Heart left ventricle (tissue), 13 donors: Measurements from ENCODE around the gene TRAF7.
"Not testable (repeated sequence)": the region's sequence is repeated elsewhere in the genome, so short reads cannot be mapped to it uniquely, and the experiment has no call there.

Experiments used
- CTCF ChIP-seq, 12 donors: fragments of 200-600 bp; sonication (generic) in 4 of 12; IDR thresholded peaks; one replicate each; pipeline versions ENCODE4 v1.5.0 to v1.8.0; 2018 to 2022; ENCODE audit warnings: antibody characterized with exemption in 12 of 12, mild to moderate bottlenecking in 5 of 12
- POLR2A ChIP-seq, 2 donors: fragments of 450-650 bp; IDR thresholded peaks; one replicate each; pipeline ENCODE4 v1.6.1; 2017; ENCODE audit warnings: antibody characterized with exemption in 2 of 2, mild to moderate bottlenecking in 2 of 2, moderate library complexity in 2 of 2
- donor health status: ischemic (EF 13 %, LVEDD 7.1; RV severe dilation, severe dysfunction).
- donor health status: DM: no; HTN: yes; CAD: no.
- donor health status: DM: no; HTN: no; CAD: no.
- donor health status: ischemic (EF 25% LVEDD 6.9; RV normal size, moderate dysfunction).
- donor health status: ischemic (EF 25% LVEDD 5.7; RV mildly dilated, moderate dysfunction).
- donor health status: ischemic (EF 35%, LVEDD 5.7; RV mildly dilated, moderate dysfunction).
- donor health status: nonischemic (EF 11% LVEDD 7.7; RV severe dilation, severe dysfunction).
- donor health status: DM: yes; HTN: yes; CAD: no.
- donor health status: PGD.
- donor health status: ischemic (EF 29% LVEDD 5.4; RV normal size, mild dysfunction).
- donor health status: nonischemic (EF 23%, LVEDD 6.1; RV moderate dilation, normal function).

GRCh38 chr16:2125609-2126008 lies 30.0 kb upstream of the TRAF7 start:
- TF ChIP-seq CTCF, POLR2A (IDR thresholded peaks at IDR 0.05): not testable (repeated sequence)
